ENCODE measurements around the gene KRTAP10-10.

DNA sequence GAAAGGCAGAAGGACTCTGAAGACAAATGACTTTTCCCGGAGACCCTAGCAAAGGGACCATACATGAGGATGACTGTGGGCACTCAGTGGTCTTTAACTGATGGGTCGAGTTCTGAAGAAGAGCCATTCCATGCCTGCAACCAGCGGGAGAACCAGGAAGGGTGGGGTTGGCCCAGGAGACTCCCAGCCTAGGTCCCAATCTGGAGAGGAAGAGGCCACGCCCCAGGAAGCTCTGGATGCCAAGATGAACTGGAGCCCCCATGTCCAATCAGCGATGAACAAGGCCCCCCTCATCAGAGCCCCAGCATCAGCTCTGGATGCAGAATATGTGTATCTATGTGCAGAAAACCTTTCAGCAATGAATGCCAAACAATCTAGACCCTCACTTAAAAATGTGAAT is 3.6 kb downstream of the KRTAP10-10 start:
- TF ChIP-seq, protein P1, sequence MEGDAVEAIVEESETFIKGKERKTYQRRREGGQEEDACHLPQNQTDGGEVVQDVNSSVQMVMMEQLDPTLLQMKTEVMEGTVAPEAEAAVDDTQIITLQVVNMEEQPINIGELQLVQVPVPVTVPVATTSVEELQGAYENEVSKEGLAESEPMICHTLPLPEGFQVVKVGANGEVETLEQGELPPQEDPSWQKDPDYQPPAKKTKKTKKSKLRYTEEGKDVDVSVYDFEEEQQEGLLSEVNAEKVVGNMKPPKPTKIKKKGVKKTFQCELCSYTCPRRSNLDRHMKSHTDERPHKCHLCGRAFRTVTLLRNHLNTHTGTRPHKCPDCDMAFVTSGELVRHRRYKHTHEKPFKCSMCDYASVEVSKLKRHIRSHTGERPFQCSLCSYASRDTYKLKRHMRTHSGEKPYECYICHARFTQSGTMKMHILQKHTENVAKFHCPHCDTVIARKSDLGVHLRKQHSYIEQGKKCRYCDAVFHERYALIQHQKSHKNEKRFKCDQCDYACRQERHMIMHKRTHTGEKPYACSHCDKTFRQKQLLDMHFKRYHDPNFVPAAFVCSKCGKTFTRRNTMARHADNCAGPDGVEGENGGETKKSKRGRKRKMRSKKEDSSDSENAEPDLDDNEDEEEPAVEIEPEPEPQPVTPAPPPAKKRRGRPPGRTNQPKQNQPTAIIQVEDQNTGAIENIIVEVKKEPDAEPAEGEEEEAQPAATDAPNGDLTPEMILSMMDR (optimal IDR thresholded peaks at IDR 0.05 in 1 of 3, IDR thresholded peaks at IDR 0.05 in 1 of 3, conservative IDR thresholded peaks at IDR 0.05 in 1 of 3; ENCODE audit: extremely low read depth in 1 of 3, insufficient read depth in 2 of 3, low read length in 3 of 3) = no peak
- no peak for TF ChIP-seq EZH2 (IDR thresholded peaks at IDR 0.05; ENCODE audit: low read length)

All from keratinocyte (primary cell).